HL-60/S4 treated with phorbol 12-myristate 13-acetate at 8.2 ng/mL for 4 days and 3 days (cell line): ENCODE data around the gene PPDPF.

ENCODE experiments used
- in situ Hi-C: fragments of 300-500 bp; cut with MboI; formaldehyde crosslinking; loops from 2 replicates; pipeline ENCODE4 v1.15.0; 2022; ENCODE audit warnings: low sequenced_read_pairs

Gene PPDPF

GRCh38 chr20:63487116-63487764 lies 33.3 kb upstream of the PPDPF start:
- in situ Hi-C loops, result no loop called here

GRCh38 chr20:63487781-63488241 lies 32.8 kb upstream of the PPDPF start:
- in situ Hi-C loops, result no loop called here

- in situ Hi-C loops, result no loop called here
These were observed 32.0 kb upstream of the PPDPF start for GRCh38 chr20:63488315-63489251.

- in situ Hi-C loops, result no loop called here
These were observed 30.1 kb upstream of the PPDPF start for GRCh38 chr20:63490416-63490815.

GRCh38 chr20:63491078-63491477 lies 29.5 kb upstream of the PPDPF start:
- in situ Hi-C loops, result no loop called here

GRCh38 chr20:63491635-63492230 lies 28.8 kb upstream of the PPDPF start:
- in situ Hi-C loops, result no loop called here

GRCh38 chr20:63492518-63492917 lies 28.0 kb upstream of the PPDPF start:
- in situ Hi-C loops, result no loop called here

GRCh38 chr20:63492982-63493381 lies 27.6 kb upstream of the PPDPF start:
- in situ Hi-C loops, result no loop called here

- in situ Hi-C loops, result no loop called here
These were observed 27.0 kb upstream of the PPDPF start for GRCh38 chr20:63493563-63494020.

GRCh38 chr20:63494084-63494419 lies 26.5 kb upstream of the PPDPF start:
- in situ Hi-C loops, result no loop called here

- in situ Hi-C loops, result no loop called here
These were observed 26.0 kb upstream of the PPDPF start for GRCh38 chr20:63494420-63495166.

- in situ Hi-C loops, result no loop called here
These were observed 25.3 kb upstream of the PPDPF start for GRCh38 chr20:63495167-63495720.

GRCh38 chr20:63495741-63496595 lies 24.6 kb upstream of the PPDPF start:
- in situ Hi-C loops, result no loop called here

- in situ Hi-C loops, result no loop called here
These were observed 23.9 kb upstream of the PPDPF start for GRCh38 chr20:63496596-63497120.

GRCh38 chr20:63497138-63497945 lies 23.2 kb upstream of the PPDPF start:
- in situ Hi-C loops, result no loop called here

GRCh38 chr20:63497946-63498935 lies 22.3 kb upstream of the PPDPF start:
- in situ Hi-C loops, result no loop called here

GRCh38 chr20:63498960-63499337 lies 21.6 kb upstream of the PPDPF start, which contains the start of gene EEF1A2:
TSS of gene EEF1A2 (minus strand) at chr20:63499083. CDS start at chr20:63497763, 1,320 bp downstream.
- in situ Hi-C loops, result no loop called here
